ENCODE results near the gene RAPGEF6. TPM values are rescaled to one million over a fixed set of nuclear protein-coding genes. Genes with fewer than 3 reads are reported as not detected.
"Not testable (repeated sequence)": the region's sequence is repeated elsewhere in the genome, so short reads cannot be mapped to it uniquely, and the experiment has no call there.

Gene RAPGEF6
- polyA plus RNA-seq, 3 donors: 12.6 to 16.7 (median 16.7) TPM

DNA sequence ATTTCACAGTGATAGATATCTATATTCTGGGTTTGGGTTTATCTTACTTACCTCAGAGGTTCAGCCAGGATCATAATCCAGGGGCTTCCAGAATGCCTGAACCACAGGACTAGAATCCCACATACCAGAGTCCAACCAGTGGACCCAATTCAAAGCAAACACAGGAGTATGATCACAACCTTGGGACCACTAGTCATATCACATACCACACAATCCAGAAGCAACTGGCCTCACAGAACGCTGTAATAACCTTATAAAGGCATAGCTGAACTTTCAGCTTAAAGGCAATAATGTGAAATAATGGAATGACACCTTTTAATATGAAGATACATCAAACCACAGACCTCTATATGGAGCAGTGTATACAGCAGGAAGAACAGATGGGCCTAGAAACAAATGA is 25.3 kb downstream of the RAPGEF6 start:
- DNase-seq: no peak

- DNase-seq: no peak
Measured at GRCh38 chr5:131608597-131608996, 26.4 kb downstream of the RAPGEF6 start.

GRCh38 chr5:131607903-131608540 is 27.0 kb downstream of the RAPGEF6 start:
- no peak for DNase-seq

- DNase-seq: no peak
Measured at GRCh38 chr5:131607418-131607817, 27.6 kb downstream of the RAPGEF6 start.

GRCh38 chr5:131605086-131605485 is 29.9 kb downstream of the RAPGEF6 start:
- no peak for DNase-seq

GRCh38 chr5:131595088-131596033 is 39.7 kb downstream of the RAPGEF6 start:
- no peak for DNase-seq

- no peak for DNase-seq
Measured at GRCh38 chr5:131593921-131594320, 41.1 kb downstream of the RAPGEF6 start.

- not testable (repeated sequence) for DNase-seq
Measured at GRCh38 chr5:131593436-131593835, 41.6 kb downstream of the RAPGEF6 start.

GRCh38 chr5:131589510-131590348 is 45.3 kb downstream of the RAPGEF6 start:
- DNase-seq: peak; percentile 52

DNA sequence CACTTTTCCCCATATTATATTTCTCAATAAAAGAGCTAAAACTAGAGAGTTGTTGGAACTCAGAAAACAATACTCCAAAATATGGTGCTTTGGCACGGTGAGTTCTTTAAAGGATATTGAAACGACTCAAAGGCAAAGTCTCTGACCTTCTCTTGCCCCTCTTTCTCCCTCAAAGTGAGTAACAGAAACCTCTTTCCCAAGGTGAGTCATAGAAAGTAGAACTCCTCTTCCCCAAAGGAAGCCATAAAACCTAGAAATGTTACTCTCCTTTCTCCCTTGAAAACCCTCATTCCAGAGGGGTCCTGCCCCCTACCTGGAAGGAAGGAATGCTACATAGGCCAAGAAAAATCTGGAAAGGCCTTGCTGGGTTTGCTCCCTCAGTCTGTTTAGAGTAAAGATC is 47.5 kb downstream of the RAPGEF6 start:
- DNase-seq: no peak

GRCh38 chr5:131581702-131582101 is 53.3 kb downstream of the RAPGEF6 start:
- DNase-seq: no peak

- no peak for DNase-seq
Measured at GRCh38 chr5:131579917-131580671, 54.9 kb downstream of the RAPGEF6 start.

DNA sequence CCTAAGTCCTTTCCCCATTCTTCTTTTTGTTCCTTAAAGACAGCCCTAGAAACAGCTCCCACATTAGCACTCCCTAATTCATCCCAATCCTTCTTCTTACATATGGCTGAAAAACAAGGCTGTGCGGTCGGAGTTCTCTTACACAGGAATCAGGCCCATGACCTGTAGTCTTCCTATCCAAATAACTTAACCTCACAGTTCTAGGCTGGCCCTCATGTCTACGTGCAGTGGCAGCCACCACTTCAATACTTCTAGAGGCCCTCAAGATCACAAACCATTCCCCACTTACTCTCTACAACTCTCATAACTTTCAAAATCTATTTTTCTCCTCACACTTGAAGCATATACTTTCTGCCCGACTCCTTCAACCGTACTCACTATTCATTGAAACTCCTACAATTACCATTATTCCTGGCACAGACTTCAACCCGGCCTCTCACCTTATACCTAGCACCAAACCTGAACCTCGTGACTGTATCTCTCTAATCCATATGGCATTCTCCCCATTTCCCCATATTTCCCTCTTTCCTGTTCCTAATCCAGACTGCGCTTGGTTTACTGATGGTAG is 59.3 kb downstream of the RAPGEF6 start:
- no peak for DNase-seq

DNA sequence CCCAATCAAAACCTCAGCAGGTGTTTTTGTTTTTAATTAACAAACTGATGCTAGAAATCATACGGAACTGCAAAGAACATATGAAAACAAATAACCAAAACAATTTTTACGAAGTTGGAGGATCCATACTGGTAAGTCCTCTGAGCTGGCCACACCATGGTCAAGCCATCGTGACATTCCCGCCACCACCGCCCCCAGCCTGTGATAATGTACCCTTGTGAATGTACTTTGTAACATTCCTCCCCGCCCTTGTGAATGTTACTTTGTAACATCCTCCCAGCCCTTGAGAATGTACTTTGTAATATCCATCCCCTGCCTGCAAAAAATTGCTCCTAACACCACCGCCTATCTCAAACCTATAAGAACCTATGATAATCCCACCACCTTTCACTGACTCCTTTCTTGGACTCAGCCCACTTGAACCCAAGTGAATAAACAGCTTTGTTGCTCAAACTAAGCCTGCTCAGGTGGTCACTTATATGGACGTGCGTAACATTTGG is 63.3 kb downstream of the RAPGEF6 start:
- DNase-seq: no peak

- no peak for DNase-seq
Measured at GRCh38 chr5:131570757-131571156, 64.3 kb downstream of the RAPGEF6 start.

DNA sequence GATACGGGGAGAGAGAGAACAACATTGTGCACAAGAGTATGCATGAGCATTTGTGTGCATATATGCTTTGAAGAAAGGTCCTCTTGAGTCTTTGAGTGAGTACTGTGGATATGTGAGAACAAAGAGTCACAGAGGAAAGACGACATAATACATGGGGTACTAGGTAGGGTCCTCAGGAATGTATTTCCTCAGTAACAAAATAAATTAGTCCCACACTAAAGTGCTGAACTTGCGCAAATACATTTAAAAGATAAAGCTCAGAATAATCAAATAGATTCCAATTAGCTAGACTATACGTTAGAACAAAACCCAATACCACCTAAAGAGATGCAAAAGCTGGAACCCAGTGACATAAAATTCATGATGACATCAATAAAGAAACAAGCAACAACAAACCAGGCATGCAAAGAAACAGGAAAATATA is 70.8 kb downstream of the RAPGEF6 start:
- no peak for DNase-seq

DNA sequence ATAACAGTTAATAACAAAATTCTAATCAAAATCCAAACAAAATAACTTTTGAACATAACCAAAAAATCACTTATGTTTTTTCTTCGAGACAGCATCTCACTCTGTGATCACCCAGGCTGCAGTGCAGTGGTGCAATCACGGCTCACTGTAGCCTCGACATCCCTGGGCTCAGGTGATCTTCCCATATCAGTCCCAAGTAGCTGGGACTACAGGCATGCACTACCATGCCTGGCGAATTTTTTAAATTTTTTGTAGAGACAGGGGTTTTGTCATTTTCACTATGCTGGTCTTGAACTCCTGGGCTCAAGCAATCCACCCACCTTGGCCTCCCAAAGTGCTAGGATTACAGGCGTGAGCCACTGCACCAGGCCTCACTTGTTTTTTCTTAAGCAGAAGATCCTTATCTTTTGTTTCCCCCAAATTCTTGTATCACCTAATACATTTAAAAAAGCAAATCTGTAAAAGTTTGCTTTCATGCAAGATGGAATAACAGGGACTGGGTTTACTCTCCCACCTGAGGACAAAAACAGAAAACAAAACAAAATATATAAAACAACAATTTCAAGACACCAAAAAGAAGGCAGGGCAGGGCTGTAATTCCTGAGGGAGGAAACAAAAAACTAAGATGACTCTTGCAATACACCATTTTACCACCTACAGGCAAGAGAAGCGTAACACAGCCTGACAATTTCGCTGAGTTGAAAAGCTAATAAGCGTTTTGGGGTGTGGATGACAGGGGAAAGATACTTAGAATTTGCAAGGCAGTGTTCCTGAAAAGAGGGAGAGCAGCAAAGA is 71.4 kb downstream of the RAPGEF6 start:
- DNase-seq: no peak

DNA sequence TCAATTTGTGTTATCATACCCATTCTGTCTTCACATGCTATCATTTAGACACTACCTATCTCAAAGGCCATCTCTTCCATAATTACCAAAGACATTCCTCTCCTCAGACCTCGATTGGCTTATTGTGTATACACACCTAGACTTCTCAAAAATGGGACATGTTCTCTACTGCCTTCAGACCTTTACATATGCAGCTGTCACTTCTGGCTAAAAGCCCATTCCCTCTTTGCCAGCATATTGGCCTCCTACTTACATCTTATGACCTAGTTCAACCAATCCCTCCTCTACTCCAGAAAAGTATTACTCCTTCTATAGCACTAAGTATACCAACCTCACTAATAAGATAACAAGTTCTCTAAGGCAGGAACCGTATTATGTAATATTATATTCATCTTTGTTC is 84.4 kb downstream of the RAPGEF6 start:
- DNase-seq: no peak

DNA sequence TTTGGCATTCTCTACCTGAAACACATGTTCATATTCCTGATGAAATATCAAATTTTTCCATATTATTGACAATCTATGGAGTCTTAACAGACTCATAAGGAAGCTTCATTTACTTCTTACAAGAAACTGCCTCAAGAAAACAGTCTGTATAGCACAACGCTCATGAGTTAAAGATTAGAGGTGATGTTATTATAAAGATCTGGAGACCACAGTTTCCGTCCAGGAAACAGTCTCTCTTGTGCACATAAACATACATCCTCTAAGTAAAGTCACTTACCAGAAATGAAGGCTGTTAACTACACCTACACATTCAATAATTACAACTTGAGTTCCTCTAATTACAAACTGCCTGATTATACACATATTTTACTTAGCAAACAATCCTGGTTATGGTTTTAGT is 86.9 kb downstream of the RAPGEF6 start:
- no peak for DNase-seq

GRCh38 chr5:131545845-131546244 is 89.2 kb downstream of the RAPGEF6 start:
- DNase-seq: no peak
